ENCODE results near the gene PCDHA12. TPM values are rescaled to one million over a fixed set of nuclear protein-coding genes. Genes with fewer than 3 reads are reported as not detected.
"Not testable (repeated sequence)": the region's sequence is repeated elsewhere in the genome, so short reads cannot be mapped to it uniquely, and the experiment has no call there.

The PCDHA12 gene
- total RNA-seq = 0.08 and 0.96 TPM in 2 replicates

DNA sequence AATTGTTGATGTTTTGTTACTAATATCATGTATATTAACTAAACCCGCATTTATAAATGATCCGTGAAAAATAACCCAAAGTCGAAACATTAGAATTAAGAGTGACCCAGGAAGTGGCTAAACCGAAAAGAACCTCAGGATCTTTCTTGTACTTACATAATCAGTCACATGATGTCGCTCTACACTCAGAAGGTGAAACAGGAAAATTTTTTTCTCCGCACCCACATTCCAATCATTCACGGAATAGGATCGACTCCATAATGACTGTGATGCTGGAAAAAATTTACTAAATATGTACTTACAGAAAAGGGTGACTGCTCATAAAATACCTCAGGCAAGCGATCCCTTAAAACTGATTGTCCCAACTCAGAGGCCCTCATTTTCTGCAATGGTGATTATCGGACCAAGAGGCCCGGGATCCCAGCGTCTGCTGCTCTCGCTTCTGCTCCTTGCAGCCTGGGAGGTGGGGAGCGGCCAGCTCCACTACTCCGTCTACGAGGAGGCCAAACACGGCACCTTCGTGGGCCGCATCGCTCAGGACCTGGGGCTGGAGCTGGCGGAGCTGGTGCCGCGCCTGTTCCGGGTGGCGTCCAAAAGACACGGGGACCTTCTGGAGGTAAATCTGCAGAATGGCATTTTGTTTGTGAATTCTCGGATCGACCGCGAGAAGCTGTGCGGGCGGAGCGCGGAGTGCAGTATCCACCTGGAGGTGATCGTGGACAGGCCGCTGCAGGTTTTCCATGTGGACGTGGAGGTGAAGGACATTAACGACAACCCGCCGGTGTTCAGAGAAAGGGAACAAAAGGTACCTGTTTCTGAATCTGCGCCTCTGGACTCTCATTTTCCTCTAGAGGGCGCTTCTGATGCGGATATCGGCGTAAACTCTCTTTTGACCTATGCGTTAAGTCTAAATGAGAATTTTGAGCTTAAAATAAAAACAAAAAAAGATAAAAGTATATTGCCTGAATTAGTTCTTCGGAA is at the start of gene PCDHA12:
Gene PCDHA12 (plus strand): TSS at position 224 of the 981 bp plus-strand sequence. CDS start 165 bp downstream, at position 389.
- Histone ChIP-seq H3K36me3 (ENCODE audit: control insufficient read depth, insufficient read depth, low read length) (no peaks in the 10 kb centered on the region), H3K4me3 (ENCODE audit: low read depth, low read length) (no peak within 1 kb of the TSS), H3K27me3 (ENCODE audit: control insufficient read depth, insufficient read depth, low read length) (peaks cover 3% of the 10 kb centered on the region)
- TF ChIP-seq, protein P1, sequence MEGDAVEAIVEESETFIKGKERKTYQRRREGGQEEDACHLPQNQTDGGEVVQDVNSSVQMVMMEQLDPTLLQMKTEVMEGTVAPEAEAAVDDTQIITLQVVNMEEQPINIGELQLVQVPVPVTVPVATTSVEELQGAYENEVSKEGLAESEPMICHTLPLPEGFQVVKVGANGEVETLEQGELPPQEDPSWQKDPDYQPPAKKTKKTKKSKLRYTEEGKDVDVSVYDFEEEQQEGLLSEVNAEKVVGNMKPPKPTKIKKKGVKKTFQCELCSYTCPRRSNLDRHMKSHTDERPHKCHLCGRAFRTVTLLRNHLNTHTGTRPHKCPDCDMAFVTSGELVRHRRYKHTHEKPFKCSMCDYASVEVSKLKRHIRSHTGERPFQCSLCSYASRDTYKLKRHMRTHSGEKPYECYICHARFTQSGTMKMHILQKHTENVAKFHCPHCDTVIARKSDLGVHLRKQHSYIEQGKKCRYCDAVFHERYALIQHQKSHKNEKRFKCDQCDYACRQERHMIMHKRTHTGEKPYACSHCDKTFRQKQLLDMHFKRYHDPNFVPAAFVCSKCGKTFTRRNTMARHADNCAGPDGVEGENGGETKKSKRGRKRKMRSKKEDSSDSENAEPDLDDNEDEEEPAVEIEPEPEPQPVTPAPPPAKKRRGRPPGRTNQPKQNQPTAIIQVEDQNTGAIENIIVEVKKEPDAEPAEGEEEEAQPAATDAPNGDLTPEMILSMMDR (IDR thresholded peaks at IDR 0.05; ENCODE audit: insufficient read depth, low read length, poor library complexity, severe bottlenecking) = no peak
- no peak for DNase-seq (ENCODE audit: low read depth)

GRCh38 chr5:140827704-140828361 is 47.3 kb upstream of the PCDHA12 start, which contains the start of gene PCDHA6:
TSS of gene PCDHA6 (plus strand) at chr5:140827960. CDS start at chr5:140828092, 132 bp downstream.
- no peak for DNase-seq (ENCODE audit: low read depth)
- TF ChIP-seq, protein P1 (IDR thresholded peaks at IDR 0.05; ENCODE audit: insufficient read depth, low read length, poor library complexity, severe bottlenecking) = no peak
- Histone ChIP-seq H3K27me3 (ENCODE audit: control insufficient read depth, insufficient read depth, low read length) (no peaks in the 10 kb centered on the region), H3K4me3 (ENCODE audit: low read depth, low read length) (no peak within 1 kb of the TSS), H3K36me3 (ENCODE audit: control insufficient read depth, insufficient read depth, low read length) (no peaks in the 10 kb centered on the region)

DNA sequence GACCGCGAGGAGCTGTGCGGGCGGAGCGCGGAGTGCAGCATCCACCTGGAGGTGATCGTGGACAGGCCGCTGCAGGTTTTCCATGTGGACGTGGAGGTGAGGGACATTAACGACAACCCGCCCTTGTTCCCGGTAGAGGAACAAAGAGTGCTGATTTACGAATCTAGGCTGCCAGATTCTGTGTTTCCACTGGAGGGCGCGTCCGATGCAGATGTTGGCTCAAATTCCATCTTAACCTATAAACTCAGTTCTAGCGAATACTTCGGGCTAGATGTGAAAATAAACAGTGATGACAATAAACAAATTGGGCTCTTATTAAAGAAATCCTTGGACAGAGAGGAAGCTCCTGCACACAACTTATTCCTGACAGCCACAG is 46.8 kb upstream of the PCDHA12 start:
- H3K27me3 ChIP-seq (ENCODE audit: control insufficient read depth, insufficient read depth, low read length) = no peaks in the 10 kb centered on the region
- no peak for DNase-seq (ENCODE audit: low read depth)
- TF ChIP-seq, protein P1 (IDR thresholded peaks at IDR 0.05; ENCODE audit: insufficient read depth, low read length, poor library complexity, severe bottlenecking) = no peak
- no peaks in the 10 kb centered on the region for H3K36me3 ChIP-seq (ENCODE audit: control insufficient read depth, insufficient read depth, low read length)
- H3K4me3 ChIP-seq (ENCODE audit: low read depth, low read length) = no peak overlapping the region

GRCh38 chr5:140829511-140830501 is 45.3 kb upstream of the PCDHA12 start:
- not testable (repeated sequence) for H3K4me3 ChIP-seq (ENCODE audit: low read depth, low read length); DNase-seq (ENCODE audit: low read depth); H3K27me3 ChIP-seq (ENCODE audit: control insufficient read depth, insufficient read depth, low read length); H3K36me3 ChIP-seq (ENCODE audit: control insufficient read depth, insufficient read depth, low read length)

DNA sequence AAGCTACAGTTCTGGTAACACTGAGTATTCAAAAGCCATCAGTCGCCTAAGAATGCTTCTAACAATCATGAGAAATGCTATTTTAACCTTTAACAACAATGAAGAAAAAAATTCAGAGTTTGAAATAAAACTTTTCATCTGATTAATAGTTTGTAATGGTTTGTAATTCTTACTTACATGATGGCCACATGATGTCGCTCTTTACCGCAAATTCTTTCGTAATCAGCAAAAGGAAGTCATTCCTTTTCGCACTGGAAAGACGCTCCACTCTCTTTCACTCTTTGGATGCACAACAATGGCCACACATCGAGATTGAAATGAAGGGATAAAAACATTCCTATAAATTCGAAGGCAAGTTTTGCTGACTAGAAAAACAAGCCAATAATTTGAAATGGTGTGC is 41.1 kb upstream of the PCDHA12 start, which contains the start of gene PCDHA7:
Gene PCDHA7 (plus strand): TSS at position 277 of the 400 bp plus-strand sequence. CDS start 115 bp downstream, at position 392.
- H3K27me3 ChIP-seq (ENCODE audit: control insufficient read depth, insufficient read depth, low read length) = no peaks in the 10 kb centered on the region
- no peak within 1 kb of the TSS for H3K4me3 ChIP-seq (ENCODE audit: low read depth, low read length)
- TF ChIP-seq, protein P1 (IDR thresholded peaks at IDR 0.05; ENCODE audit: insufficient read depth, low read length, poor library complexity, severe bottlenecking) = no peak
- DNase-seq (ENCODE audit: low read depth) = no peak
- H3K36me3 ChIP-seq (ENCODE audit: control insufficient read depth, insufficient read depth, low read length) = no peaks in the 10 kb centered on the region

DNA sequence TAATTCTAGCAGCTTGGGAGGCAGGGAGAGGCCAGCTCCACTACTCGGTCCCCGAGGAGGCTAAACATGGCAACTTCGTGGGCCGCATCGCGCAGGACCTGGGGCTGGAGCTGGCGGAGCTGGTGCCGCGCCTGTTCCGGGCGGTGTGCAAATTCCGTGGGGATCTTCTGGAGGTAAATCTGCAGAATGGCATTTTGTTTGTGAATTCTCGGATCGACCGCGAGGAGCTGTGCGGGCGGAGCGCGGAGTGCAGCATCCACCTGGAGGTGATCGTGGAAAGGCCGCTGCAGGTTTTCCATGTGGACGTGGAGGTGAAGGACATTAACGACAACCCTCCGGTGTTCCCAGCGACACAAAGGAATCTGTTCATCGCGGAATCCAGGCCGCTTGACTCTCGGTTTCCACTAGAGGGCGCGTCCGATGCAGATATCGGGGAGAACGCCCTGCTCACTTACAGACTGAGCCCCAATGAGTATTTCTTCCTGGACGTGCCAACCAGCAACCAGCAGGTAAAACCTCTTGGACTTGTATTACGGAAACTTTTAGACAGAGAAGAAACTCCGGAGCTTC is 40.6 kb upstream of the PCDHA12 start:
- H3K36me3 ChIP-seq (ENCODE audit: control insufficient read depth, insufficient read depth, low read length); DNase-seq (ENCODE audit: low read depth); H3K4me3 ChIP-seq (ENCODE audit: low read depth, low read length); H3K27me3 ChIP-seq (ENCODE audit: control insufficient read depth, insufficient read depth, low read length): not testable (repeated sequence)

Measured in kidney epithelial cell (primary cell).